ENCODE data around the gene TPT1.
"Not testable (repeated sequence)": the region's sequence is repeated elsewhere in the genome, so short reads cannot be mapped to it uniquely, and the experiment has no call there.

The TPT1 gene

DNA sequence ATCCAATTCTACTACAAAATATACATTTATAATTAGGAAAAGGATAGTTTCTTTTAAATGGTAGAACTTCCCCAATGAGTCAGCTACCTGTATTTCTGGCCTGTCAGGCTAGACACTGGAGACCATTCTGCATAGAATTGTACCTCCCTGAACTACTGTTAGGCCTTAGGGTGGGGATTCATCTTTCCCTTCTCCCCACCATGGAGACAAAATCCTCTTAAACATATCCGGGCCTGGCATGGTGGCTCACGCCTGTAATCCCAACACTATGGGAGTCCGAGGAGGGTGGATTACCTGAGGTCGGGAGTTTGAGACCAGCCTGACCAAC, 24.5 kb upstream of the TPT1 start:
- no peak for DNase-seq

DNA sequence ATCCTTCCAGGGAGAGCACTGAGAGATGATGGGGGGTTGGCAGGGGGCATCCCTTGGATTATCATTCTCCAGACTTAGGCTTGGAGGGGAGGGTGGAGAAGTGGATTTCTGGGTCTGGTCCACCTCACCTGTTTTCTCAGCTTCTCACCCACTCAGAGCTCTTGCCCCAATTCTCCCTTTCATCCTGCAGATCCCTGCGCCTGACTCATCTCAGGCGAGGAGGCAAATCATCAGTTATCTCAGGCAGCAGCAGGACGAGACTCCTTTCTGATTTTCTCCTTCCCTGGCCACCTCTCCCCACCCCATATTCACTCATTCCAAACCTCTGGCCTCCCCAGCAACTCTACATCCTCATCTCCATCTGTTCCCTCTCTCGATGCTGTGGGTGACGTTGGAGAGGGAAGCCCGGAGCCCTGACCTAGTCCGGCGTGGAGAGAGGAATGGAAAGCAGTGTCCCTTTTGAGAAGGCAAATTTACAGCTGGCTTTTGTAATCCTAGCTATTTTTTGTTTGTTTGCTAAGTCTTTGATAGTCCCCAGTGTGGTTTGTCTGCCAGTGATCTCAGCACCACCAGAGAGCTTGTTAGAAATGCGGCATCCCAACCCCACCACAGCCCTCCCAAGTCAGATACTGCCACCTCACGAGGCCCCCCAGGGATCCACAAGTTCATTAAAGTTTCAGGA, 24.0 kb upstream of the TPT1 start:
- no peak for DNase-seq

DNA sequence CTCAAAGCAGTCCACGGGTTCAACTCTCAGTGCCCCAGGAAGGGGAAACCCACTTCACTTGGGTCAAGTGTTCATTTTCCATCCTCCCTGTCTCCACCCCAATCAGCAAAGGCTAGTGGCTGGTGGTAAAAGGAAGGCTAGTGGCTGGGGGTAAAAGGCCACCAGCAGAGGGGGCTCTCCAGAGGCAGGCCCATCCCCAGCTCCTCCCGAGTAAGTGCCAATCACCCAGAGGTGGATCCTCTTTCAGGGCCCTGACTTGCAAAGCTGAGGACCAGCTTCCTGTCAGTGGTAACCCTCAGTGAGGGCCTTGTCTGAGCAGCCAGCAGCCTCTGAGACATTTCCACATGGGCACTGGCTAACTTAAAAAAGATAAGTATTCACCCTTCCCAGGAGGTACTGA, 22.0 kb upstream of the TPT1 start:
- DNase-seq, result no peak

DNA sequence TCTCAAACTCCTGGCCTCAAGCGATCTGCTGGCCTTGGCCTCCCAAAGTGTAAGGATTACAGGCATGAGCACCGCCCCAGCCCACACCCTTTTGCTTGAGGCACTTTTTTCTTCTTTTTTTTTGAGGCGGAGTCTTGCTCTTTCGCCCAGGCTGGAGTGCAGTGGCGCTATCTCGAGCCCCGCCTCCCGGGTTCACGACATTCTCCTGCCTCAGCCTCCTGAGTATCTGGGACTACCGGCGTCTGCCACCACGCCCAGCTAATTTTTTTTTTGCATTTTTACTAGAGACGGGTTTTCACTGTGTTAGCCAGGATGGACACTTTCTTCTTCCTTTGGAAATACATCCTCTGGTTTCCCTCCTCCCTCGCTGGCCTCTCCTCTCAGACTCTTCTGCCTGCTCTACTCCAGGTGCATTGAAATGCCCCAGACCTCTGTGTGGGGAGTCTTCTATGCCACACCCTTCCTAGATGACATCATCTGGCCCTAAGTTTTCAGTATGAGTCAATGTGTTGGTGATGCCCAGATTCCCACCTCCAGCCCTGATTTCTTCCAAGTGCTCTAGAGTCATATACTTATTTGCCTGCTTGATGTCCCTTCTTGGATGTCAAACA, 20.7 kb upstream of the TPT1 start:
- no peak for DNase-seq

DNA sequence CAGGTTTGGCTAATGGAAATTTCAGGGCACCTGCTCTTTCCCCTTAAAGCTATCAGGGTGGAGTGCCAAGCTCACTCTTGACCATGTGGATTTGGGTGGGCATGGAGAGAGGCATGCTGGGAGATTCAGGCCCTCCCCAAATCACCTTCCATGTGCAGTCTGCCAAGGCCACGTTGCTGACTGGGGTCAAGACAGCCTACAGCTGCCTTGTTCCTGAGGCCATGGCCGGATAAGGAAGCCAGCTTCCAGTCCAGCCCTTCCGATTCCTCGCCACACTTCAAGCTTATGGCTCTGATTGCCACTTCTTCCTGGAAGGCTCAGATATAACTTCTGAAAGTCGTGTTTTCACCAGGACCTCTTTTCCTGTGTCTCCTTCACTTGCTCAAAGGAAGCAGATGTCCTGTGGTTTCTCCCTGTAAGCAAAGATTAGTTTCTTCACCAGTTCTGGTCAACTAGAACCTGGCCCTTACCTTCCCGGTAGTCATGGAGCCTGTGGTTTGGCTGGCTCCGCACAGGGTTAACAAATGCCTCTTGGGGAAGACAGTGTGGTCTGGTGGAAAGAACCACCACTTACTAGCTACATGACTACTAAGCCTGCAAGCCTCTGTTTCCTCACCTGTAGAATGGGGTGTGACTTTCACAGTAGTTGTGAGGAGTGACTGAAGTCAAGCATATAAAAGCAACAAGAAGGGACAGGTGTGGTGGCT, 16.1 kb upstream of the TPT1 start:
- DNase-seq, result no peak

DNA sequence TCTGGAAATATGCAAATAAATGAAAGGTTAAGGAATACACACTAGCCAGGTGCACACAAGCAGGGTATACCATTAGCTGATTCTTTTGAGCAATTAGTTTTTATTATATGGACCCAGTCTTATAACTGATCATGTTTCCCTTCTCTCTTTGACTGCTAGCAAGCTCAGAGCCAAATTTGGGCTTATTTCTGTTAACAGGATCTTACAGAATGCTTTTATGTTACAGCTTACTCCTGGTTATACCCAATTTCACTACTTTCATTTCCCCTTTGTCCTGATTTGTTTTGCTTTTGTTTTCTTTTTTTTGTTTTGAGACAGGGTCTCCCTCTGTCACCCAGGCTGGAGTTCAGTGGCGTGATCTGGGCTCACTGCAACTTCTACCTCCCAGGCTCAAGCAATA, 12.9 kb upstream of the TPT1 start:
- no peak for DNase-seq

DNA sequence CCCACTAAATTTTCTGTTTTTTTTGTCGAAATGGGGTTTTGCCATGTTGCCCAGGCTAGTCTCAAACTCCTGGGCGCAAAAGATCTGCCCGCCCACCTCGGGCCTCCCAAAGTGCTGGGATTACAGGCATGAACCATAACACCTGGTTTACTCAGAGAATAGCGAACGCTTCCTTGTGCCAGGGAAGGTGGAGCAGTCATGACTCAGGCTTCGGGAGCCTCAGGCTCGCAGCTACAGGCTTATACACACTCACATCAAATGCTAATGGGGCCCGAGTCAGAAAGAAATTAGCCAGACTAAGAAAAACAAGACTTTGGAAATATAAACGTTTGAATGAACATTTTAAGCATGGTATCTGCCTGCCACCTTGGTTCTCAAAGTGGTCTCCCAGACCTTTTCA, 11.0 kb upstream of the TPT1 start:
- DNase-seq, result no peak

DNA sequence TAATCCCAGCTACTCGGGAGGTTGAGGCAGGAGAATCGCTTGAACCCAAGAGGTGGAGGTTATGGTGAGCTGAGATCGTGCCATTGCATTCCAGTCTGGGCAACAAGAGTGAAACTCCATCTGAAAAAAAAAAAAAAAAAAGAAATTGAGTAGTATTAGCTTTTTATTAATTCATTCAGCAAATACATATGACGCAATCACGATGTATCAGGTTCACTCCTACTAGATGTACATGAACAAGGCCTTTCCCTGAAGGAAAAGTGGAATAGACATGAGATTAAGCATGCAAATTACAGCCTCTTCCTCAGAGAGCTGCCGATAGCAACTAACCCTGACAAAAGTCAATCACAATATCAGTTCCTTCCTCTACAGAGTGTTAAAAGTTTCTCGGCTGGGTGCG, 9.2 kb upstream of the TPT1 start:
- DNase-seq, result no peak

DNA sequence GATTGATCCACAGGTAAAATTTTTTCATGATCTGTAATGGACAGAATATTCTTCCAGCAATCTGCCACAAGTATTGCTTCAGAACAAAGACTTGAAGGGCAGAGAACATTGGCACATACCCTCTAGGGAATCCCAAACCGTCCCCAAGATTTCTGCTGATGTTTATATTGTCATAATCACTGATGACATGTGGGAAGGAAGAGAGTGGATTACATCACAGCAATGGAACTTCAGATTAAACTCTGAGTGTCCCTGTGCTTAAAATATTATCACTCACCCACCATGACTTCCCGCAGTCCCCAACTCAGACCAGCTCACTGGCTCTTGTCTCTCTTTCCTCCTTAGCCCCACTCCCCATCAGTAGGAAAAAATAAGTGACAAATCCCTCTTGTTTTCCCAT, 8.5 kb upstream of the TPT1 start:
- DNase-seq, result no peak

DNA sequence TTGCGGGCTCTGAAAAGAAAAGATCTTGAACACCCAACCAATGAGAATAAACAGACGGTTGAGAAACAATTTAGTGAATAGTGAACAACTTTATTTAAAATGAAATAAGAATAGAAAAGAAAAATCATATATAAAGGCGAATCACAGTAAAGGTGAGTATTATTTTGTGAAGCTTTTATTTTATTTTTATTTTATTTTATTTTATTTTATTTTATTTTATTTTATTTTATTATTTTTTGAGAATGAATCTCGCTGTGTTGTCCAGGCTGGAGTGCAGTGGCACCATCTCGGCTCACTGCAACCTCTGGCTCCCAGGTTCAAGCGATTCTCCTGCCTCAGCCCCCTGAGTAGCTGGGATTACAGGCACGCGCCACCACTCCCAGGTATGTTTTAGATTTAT, 3.1 kb upstream of the TPT1 start:
- not testable (repeated sequence) for DNase-seq

DNA sequence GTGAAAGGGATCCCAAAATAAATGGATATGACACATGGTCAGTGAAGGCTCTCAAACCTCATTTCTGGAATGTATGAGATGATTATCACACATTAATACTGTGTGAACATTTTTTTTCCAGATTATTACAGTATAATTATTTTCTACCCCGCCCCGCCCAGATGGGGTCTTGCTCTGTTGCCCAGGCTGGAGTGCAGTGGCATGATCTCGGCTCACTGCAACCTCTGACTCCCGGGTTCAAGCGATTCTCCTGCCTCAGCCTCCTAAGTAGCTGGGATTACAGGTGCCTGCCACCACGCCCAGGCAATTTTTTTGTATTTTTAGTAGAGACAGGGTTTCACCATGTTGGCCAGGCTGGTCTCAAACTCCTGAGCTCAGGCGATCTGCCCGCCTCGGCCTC, 2.1 kb upstream of the TPT1 start:
- DNase-seq, result not testable (repeated sequence)

DNA sequence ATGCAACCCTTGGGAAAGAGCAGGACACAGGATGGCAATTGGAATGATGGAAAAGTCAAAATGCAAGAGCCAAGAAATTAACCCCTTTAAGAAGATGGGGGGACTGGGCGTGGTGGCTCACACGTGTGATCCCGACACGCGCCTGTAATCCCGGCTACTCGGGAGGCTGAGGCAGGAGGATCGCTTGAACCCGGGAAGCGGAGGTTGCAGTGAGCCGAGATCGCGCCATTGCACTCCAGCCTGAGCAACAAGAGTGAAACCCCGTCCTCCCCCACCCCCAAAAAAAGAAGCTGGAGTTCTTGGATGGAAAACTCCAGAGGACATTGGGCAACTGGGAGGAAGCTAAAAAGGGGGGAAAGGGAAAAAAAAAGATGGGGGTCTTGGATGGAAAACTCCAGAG, 1.7 kb upstream of the TPT1 start:
- not testable (repeated sequence) for DNase-seq

DNA sequence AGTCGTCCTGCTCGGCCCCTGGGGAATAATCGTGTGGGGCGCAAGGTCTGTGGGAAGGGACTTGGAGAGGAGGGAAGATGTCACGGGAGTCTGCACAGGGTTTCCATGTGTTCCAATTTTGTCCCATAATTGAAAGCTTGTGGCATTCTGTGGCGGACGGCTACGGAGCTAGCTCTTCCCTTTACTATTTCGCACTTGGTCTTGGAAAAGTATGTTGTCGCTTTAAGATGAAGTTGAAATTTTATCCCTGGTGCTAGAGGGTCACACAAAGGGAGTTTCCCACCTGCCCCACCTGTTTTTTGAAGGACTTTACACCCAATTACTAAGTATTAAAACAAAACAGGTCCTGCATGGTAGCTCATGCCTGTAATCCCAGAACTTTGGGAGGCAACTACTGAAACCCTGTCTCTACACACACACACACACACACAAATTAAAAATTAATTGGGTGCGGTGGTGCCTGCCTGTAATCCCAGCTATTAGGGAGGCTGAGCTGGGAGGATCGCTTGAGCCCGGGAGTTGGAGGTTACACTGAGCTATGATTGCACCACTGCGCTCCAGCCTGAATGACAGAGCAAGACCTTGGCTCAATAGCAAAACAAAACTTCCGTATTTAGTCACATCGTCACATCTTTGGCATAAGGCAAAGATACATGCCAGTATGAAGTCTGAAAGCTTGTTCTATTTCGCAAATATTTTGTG, 967 bp upstream of the TPT1 start:
- DNase-seq, result peak; percentile 17

DNA sequence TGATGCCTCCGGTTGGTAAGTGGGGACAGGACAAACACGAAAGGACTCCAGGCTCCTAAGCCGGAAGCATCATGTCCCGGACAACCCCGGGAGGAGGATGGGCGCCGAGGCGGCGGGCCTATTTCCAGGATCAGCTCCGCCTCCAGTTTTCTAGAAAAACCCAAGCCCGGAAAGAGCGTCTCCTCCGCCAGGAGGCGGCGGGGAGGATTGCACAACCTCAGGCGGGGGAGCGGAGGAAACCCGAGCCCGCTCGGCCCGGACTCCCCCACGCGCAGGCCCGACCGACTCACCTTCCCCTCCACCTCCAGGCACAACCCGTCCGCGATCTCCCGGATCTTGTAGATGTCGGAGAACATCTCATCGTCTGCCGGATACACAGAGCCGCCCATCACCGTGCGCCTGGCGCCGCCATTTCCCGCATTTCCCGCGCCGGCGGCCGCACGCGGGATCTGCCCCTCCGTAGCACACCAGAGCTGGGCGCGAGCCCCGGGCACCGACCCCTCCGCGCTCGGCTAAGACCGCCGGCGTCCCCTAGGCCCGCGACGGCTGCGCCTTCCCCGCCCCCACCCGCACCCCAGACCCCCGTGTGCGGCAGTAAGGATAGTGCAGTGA, 455 bp downstream of the TPT1 start:
- peak; percentile 76 for DNase-seq

DNA sequence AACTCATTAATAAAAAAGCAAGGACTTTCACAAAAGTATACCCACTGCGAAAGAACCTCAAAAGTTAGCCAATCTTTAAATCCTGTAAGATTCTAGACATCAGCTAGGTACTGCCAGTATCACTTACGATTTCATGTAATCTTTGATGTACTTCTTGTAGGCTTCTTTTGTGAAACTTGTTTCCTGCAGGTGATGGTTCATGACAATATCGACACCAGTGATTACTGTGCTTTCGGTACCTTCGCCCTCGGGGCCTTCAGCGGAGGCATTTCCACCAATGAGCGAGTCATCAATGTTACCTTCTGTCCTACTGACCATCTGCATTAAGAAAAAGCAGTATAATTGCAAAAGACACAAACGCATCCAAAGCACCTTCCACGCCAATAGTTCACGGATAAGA, 1.1 kb downstream of the TPT1 start:
- no peak for DNase-seq

DNA sequence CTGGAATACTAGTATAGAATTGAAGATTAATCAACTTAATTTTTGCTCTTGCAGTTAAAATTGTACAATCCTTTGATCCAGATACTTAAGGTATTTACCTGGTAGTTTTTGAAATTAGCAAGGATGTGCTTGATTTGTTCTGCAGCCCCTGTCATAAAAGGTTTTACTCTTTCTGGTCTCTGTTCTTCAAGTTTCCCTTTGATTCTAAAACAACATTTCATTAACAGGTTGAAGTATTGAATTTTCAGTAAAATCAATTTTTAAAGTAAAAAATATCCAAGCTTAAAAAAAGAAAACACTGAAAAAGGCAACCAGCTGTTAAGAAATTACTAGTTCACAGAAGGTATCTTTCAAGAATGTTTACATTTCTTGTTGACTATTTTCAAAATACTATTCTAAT, 1.6 kb downstream of the TPT1 start:
- no peak for DNase-seq

DNA sequence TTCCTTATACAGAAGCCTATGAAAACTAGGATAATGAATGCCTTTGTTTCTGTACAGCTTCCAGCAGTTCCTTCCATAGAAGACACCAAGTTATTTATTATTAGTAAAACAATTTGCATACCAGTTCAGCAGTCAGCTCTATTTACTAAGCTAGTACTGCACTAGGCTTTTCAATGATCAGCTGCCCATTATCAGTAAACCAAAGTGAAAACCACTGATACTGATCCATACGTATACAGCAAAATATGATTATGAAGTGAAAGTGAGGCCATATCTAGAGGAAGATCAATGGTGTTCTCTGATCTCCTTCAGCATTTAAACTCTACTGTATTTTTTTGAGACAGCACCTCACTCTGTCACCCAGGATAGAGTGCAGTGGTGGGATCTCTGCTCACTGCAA, 3.2 kb downstream of the TPT1 start:
- no peak for DNase-seq

DNA sequence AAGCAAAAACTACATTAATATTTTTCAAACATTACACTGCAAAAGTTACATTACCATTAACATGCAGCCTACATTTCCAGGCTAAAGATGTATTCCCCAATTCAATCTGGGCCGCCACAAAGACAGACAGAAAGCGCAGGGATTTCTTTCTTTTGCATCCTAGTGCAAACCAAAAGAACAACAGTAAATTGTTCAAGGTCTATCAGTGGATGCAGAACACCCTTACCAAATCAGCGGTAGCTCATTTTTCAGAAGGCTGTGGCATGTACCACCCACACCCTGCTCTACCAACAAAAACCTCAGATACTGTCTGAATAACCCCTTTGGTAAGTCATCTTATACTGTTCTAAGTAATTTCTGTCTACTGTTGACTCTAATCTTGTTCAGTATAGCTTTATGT, 3.6 kb downstream of the TPT1 start:
- no peak for DNase-seq

DNA sequence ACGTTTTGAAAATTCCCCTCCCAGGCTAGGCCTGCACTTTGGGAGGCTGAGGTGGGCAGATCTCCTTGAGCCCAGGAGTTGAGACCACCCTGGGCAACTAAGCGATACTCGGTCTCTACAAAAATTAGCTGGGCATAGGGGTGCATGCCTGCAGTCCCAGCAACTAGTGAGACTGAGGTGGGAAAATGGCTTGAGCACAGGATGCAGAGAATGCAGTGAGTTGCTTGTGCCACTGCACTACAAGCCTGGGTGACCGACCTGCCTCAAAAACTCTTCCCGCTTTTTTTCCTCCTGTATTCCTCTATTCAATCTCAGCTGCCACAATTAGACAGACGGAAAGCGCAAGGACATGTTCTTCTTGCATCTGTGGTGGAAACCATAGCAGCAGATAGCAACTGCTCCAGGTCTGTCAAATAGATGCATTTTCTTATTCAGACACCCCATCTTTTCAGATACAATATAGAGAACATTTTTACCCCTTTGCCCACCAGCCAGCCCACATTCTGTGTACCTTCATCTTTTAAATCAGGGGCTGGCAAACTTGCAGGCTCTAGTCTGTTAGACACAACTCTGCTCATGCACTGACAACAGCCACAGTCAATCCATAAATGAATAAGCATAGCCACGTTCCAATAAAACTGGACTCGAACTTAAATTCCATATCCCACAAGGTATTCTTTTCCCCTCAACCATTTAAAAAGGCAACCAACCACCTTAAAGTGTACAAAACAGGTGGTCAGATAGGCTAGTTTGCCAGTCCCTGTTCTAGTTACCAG, 4.8 kb downstream of the TPT1 start:
- DNase-seq, result no peak

DNA sequence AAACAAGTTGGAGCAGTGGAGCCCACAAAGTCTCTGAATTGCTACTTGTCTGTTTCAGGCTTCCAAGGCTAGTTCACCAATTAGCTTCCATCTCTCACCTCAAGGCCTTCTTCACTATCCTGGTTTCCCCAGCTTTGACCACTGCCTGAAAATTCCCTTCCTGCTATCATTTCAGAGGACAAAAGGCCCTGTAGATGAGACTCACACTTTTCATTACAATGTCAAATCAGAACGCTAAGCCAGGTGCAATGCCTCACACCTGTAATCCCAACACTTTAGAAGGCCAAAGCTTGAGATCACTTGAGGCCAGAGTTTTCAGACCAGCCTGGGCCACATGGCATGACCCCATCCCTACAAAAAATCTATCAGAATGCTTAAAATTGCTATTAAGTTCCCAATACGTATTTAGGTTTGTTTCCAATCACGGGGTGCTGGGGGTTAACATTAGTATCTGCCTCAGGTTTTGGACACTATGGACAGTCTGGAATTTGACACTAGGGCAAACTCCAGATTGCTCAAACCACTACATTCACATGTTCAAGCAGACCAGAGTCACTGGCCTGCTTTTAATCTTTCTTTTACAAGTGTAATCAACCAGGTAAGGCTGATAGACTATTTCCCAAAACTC, 5.5 kb downstream of the TPT1 start:
- no peak for DNase-seq

DNA sequence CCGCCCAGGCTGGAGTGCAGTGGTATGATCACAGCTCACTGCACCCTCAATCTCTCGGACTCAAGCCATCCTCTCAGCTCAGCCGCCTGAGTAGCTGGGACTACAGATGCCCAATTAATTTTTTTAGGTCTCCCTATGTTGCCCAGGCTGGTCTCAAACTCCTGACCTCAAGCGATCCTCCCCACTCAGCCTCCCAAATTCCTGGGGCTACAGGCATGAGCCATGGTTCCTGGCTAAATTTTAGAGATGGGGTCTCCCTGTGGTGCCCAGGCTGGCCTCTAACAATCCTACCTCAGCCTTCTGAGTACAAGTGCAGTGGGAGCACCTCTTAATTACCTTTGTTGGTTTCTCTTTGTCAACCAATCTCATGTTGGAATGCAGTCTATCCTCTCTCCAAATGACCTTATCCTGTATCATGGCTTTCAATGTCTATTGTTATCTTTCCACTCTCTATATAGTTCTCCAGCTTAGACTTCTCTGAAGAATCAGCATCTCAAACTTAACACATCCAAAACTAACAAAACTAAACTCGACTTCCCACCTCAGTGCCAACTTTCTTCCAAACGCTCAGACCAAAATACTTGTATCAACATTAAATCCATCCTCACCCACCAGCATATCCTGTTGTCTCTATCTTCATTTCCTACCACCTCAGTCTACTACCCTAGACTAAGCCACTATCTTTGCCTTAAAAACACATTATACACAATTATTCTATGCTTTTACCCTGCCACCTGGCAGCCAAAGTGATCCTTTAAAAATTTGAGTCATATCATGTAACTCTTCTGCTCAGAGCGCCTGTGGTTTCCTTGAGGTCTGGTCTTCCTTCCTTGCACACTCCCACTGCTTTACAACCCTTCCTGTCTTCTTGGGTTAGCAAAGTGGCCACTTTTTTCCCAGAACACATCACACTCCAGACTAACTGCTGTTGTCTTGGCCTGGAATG, 6.7 kb downstream of the TPT1 start:
- DNase-seq, result no peak

Measured in DMS79 treated with DMSO at 0.1 percent for 48 hours (cell line).